HG03066 (cell line): ENCODE measurements around the gene TMEM235.
"Not testable (repeated sequence)": the region's sequence is repeated elsewhere in the genome, so short reads cannot be mapped to it uniquely, and the experiment has no call there.

Experiments
- ATAC-seq: cut with Tn5 transposase; IDR thresholded peaks from one replicate; pipeline ENCODE4 v1.9.1; 2021; ENCODE audit warnings: low read depth; ENCODE audit not compliant: unreplicated experiment

Gene TMEM235

DNA sequence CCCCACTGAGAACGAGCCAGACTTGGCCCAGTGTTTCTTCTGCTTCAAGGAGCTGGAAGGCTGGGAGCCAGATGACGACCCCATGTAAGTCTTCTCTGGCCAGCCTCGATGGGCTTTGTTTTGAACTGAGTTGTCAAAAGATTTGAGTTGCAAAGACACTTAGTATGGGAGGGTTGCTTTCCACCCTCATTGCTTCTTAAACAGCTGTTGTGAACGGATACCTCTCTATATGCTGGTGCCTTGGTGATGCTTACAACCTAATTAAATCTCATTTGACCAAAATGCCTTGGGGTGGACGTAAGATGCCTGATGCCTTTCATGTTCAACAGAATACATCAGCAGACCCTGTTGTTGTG, 16.7 kb upstream of the TMEM235 start:
- ATAC-seq = no peak

DNA sequence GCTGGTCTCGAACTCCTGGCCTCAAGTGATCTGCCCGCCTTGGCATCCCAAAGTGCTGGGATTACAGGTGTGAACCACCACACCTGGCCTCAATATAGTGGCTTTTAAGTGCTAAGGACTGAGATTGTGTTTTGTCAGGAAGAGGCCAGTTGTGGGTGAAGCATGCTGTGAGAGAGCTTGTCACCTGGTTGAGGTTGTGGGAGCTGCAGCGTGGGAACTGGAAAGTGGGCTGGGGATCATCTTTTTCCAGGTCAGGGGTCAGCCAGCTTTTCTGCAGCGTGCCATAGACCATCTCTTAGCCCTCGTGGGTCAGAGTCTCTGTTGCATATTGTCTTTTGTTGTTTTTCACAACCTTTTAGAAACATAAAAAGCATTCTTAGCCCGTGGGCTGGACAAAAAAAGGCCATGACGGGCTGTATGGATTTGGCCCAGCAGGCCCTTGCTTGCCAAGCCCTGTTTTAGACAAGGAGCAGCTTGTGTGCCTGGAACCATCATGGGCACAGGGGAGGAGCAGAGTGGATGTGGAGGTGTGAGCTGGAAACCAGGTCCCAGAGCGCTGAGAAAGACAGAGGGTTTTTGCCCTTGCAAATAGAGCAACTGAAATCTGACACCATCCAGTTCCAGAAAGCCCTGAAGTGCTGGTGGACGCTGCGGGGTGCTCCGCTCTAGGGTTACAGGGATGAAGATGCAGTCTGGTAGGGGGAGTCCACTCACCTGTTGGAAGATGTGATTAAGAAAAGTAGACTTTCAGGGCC, 11.9 kb upstream of the TMEM235 start:
- ATAC-seq = no peak

DNA sequence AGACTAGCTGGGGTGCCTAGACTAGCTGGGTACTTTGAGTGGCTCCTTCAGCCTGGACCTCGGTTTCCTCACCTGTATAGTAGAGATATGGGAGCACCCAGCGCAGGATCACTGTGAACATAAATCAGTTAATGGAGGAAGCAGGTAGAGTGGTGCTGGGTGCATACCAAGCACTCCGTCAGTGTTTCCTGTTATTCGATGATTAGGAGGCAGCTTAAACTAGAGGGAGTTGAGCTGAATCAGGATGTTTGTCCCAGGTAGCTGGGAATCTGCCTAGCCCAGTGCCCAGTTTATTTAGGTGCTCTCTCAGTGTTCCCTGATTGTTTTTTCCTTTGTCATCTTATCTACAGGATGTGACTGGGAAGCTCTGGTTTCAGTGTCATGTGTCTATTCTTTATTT, 8.4 kb upstream of the TMEM235 start:
- no peak for ATAC-seq

DNA sequence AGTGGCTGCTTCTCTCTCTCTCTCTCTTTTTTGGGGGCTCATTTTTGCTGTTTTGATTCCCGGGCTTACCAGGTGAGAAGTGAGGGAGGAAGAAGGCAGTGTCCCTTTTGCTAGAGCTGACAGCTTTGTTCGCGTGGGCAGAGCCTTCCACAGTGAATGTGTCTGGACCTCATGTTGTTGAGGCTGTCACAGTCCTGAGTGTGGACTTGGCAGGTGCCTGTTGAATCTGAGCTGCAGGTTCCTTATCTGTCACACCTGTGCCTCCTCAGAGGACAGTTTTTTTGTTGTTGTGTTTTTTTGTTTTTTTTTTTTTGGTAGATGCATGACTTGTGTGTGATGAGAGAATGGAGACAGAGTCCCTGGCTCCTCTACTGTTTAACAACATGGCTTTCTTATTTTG, 7.7 kb upstream of the TMEM235 start:
- ATAC-seq = no peak

DNA sequence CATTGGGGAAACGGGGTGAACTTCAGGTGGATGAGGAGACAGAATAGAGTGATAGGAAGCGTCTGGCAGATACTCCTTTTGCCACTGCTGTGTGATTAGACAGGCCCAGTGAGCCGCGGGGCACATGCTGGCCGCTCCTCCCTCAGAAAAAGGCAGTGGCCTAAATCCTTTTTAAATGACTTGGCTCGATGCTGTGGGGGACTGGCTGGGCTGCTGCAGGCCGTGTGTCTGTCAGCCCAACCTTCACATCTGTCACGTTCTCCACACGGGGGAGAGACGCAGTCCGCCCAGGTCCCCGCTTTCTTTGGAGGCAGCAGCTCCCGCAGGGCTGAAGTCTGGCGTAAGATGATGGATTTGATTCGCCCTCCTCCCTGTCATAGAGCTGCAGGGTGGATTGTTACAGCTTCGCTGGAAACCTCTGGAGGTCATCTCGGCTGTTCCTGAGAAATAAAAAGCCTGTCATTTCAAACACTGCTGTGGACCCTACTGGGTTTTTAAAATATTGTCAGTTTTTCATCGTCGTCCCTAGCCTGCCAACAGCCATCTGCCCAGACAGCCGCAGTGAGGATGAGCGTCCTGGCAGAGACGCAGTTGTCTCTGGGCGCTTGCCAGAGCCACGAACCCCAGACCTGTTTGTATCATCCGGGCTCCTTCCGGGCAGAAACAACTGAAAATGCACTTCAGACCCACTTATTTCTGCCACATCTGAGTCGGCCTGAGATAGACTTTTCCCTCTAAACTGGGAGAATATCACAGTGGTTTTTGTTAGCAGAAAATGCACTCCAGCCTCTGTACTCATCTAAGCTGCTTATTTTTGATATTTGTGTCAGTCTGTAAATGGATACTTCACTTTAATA, 7.0 kb upstream of the TMEM235 start:
- ATAC-seq = no peak

DNA sequence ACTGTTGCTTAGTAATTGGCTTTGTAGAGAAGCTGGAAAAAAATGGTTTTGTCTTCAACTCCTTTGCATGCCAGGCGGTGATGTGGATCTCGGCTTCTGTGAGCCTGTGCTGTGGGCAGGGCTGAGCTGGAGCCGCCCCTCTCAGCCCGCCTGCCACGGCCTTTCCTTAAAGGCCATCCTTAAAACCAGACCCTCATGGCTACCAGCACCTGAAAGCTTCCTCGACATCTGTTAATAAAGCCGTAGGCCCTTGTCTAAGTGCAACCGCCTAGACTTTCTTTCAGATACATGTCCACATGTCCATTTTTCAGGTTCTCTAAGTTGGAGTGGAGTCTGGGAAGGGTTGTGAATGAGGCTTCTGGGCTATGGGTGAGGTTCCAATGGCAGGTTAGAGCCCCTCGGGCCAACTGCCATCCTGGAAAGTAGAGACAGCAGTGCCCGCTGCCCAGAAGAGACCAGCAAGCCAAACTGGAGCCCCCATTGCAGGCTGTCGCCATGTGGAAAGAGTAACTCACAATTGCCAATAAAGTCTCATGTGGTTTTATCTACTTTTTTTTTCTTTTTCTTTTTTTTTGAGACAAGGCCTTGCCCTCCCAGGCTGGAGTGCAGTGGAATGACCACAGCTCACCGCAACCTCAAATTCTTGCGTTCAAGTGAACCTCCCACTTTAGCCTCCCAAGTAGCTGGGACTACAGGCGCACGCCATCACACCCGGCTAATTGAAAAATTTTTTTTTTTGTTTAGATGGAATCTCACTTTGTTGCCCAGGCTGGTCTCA, 6.2 kb upstream of the TMEM235 start:
- no peak for ATAC-seq

DNA sequence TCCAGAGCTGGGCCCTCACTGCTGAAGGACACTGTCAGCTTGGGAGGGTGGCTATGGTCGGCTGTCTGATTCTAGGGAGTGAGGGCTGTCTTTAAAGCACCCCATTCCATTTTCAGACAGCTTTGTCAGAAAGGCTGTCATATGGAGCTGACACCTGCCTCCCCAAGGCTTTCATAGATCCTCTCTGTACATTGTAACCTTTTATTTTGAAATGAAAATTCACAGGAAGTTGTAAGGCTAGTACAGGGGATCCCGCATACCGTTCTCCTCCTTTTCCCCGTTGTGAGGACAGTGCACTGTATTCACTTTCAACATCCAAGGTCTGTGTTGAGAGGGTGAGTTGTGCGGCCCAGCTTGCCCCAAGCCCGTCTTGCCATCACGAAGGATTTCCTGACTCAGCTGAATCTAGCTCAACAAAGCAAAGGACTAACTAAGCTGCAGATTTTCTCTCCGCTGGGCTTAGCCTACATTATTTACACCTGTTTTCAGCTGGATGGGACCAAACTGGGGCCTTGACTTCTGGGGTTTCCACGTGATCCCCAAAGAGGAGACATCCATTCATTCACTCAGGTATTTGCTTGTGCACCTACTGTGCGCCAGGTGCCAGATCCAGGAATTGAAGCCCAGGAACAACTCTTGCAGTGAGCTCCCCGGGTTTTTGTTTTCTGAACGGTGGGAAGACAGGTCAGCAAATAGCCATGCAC, 5.2 kb upstream of the TMEM235 start:
- ATAC-seq = no peak

DNA sequence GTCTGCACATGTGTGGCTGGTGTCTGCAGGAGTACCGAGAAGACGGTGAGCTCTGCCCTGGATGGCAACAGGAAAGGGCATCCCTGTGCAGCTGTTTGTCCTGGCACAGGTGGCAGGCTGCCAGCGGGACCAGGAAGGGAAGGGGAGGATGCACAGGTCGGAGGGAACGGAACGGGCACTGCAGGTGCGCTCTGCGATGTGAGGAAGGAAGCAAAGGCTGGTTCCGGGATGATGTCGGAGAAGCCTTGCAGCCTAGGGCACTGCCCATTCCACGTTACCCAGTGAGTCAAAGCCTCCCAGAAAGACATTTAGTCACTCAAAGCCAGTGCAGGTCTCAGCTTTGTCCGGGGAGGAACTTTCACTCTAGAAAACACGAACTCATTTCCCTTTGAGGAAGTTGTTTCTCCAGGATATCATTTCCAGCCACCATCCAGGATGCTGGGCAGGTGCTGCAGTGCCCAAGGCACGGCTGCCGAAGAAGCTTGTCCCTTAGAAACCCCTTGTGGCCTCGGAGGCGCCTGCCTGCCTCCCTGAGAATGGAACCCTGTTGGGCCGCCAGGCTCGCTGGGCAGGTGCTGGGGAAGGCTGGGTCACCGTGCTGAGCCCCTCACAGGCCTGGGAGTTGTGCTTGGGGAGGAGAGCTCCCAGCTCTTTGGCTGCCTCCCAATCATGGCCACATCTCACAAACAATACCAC, 4.5 kb upstream of the TMEM235 start:
- no peak for ATAC-seq

DNA sequence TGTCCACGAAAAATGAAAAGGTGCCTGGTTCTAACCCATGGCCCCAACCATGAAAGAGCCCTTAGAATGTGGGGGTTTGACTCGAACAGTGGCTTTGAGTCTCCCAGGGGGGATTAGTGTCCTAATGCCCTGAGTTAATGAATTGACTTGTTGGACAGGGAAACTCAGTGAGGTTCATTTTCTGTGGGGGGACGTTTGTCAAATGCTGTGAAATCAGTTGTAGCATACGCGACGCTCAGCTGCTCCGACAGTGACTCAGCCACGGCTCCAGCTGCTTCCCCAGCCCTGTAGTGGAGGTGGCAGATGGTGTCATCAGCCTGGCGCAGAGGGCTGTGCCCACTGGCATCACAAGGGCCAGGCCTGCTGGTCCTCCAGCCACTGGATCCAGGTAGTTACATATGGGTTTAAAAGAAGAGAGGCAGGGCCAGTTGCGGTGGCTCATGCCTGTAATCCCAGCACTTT, 3.9 kb upstream of the TMEM235 start:
- no peak for ATAC-seq

DNA sequence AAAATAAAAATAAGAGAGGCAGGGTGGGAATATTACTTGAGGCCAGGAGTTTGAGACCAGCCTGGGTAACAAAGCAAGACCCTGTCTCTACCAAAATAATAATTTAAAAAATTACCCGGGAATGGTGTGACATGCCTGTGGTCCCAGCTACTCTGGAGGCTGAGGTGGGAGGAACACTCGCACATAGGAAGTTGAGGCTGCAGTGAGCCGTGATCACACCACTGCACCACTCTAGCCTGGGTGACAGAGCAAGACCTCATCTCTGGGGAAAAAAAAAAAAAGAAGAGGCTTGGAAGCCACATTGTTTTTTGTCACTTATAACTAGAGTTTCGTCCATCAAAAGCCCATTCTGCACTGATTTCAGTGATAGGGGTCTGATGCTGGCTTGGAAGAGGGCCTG, 3.3 kb upstream of the TMEM235 start:
- ATAC-seq = no peak

DNA sequence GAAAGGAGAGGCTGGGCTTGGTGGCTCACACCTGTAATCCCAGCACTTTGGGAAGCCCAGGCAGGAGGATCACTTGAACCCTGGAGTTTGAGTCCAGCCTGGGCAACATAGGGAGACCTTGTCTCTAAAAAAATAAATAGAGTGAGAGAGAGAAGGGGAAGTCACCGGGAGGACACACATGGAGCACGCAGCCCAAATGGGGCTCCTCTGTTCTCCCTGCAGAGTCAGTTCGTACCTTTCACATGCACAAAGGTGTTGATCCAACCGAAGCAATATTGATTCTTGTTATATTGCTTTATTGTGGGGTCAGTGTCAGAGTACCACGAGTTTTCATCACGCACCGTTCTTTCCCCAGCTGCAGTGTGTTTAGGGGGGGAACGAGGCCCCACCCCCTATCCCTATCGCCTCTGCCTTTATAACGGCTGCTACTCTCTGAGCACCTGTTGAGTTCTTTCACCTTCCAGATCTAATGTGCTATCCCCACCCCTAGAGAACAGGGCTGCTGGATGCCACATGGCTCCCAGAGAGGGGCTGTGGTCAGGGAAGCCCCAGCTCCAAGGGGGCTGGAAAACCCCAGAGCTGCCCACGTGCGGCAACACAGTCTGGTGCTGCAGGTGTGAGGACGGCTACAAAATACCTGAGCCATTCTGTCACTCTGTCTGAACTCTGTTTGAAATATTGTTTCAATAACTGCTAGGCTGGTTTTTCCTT, 1.0 kb upstream of the TMEM235 start:
- ATAC-seq = no peak

DNA sequence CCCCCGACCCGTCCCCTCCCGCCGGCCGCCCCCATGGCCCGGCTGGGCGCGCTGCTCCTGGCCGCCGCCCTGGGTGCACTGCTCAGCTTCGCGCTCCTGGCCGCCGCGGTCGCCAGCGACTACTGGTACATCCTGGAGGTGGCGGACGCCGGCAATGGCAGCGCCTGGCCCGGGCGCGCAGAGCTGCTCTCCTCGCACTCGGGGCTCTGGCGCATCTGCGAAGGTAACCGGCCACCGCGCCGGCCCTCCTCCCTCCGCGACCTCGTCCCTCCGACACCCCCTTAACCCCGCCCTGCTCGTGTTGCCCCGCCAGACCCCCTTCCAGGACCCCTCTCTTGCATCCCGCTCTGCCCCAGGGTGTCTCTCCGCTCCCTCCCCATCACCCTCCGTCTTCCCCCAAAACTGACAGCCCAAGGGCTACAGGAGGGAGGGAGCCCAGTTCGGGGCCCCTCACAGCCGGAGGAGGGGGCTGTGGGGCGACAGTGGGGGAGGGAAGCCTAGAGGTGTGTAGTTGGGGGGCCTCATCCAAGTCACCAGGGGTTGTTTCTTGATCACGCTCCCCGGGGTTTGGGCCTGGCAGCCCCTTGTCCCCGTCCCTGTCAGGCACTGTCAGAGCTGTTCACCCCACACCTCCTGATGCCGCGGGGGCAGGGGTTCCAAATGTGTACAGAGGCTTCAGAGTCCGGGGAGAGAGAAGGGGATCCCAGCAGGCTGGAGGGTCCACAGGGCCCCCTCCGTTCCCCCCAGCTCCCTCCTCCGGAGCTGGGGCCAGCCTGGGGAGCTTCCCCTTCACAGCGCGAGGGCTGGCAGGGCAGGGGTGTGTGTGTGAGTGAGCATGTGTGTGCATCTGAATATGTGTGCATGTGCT, 794 bp downstream of the TMEM235 start:
- ATAC-seq = no peak

DNA sequence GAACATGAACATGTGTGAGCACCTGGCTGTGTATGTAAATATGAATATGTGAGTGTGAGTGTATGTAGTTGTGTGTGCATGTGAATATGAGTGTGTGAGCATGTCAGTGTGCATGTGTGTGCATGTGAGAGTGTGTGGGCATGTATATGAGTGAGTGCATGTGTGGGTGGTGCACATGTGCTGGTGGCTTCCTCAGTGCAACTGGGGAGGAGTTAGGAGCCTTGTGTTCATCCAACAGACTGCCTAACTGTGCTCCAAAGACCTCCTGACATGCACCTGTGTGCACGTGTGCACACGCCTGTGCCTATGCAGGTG, 1.4 kb downstream of the TMEM235 start:
- ATAC-seq = no peak

DNA sequence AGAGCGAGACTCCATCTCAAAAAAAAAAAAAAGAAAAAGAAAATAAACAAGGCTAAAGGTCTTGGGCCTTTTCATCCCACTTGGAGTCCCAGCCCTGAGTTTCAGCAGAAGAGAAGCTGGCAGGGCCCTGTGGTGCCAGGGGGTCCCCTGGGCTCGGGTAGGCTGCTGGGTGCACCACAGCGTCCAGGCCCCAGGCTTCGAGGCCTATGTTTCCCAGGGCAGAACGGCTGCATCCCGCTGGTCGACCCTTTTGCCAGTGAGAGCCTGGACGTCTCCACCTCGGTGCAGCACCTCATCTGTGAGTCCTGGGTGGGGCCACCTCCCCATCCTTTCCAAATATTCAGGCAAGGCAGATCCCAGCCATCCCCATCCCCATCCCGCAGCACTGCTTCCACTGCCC, 2.2 kb downstream of the TMEM235 start:
- no peak for ATAC-seq

DNA sequence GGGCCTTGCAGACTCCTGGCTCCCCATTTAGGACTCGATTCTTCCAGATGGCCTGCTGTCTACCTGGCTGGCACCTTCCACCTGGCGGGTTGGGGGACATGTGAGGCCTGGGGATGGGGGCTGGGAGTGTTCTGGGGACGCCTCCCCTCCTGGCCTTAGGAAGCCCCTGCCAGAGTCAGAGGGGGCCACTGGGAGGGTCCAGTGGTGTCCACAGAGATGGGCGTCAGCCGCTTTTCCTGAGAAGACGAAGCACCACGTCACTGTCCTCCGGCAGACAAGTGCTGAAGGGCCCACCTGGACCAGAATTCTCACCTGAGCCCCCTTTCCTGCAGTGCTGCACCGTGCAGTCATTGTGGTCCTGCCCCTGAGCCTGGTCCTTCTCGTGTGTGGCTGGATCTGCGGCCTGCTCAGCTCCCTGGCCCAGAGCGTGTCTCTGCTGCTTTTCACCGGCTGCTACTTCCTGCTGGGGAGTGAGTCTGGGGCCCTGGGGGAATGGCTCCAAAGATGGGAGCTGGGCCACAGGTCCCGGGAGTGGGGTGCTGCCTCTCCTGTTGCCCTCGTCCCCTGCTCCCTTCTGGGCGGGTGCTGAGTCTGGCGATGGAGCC, 2.9 kb downstream of the TMEM235 start:
- ATAC-seq = no peak

DNA sequence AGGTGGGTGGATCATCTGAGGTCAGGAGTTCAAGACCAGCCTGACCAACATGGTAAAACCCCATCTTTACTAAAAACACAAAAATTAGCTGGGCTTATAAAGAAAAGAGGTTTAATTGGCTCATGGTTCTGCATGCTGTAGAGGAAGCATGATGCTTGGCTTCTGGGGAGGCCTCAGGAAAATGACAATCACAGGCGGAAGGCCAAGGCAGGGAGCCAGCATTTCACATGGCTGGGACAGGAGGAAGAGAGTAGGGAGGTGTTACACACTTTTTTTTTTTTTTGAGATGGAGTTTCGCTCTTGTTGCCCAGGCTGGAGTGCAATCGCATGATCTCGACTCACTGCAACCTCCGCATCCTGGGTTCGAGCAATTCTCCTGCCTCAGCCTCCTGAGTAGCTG, 3.6 kb downstream of the TMEM235 start:
- ATAC-seq = not testable (repeated sequence)

DNA sequence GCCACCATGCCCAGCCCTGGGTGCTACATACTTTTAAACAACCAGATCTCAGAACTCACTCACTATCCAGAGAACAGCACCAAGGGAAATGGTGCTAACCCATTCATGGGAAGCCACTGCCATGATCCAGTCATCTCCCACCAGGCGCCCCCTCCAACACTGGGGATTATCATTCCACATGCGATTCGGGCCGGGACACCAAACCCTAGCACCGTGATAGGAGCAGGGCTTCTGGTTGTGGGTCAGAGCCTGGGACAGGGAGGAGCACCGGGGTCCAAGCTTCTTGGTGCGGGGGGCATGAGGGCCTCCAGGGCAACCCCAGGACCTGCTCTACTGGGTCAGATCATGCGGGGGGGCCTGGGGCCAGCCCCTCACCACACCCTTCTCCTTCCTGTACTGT, 4.5 kb downstream of the TMEM235 start:
- ATAC-seq = no peak
